GM21528 (cell line): ENCODE data around the gene MCCC1.
A peak's percentile ranks its signal among the peaks of the same experiment; 100 is the strongest.
"Not testable (repeated sequence)": the region's sequence is repeated elsewhere in the genome, so short reads cannot be mapped to it uniquely, and the experiment has no call there.

Source experiments
- ATAC-seq: cut with Tn5 transposase; IDR thresholded peaks from one replicate; pipeline ENCODE4 v1.9.1; 2021; ENCODE audit warnings: mild to moderate bottlenecking, moderate library complexity; ENCODE audit not compliant: unreplicated experiment, low FRiP score

MCCC1 gene

DNA sequence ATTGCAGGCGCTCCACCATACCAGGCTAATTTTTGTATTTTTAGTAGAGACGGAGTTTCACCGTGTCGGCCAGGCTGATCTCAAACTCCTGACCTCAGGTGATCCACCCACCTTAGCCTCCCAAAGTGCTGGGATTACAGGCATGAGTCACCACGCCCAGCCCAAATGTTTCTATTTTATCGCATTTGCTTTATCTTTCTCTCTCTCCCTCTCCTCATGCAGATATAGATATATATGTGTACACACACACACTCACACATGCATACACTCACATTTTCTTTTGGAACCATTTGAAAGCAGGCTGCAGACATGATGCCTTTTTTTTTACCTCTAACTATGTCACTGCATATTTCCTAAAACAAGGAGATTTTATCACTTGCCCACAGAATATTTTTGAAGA lies 7.3 kb upstream of the MCCC1 start:
- no peak for ATAC-seq

DNA sequence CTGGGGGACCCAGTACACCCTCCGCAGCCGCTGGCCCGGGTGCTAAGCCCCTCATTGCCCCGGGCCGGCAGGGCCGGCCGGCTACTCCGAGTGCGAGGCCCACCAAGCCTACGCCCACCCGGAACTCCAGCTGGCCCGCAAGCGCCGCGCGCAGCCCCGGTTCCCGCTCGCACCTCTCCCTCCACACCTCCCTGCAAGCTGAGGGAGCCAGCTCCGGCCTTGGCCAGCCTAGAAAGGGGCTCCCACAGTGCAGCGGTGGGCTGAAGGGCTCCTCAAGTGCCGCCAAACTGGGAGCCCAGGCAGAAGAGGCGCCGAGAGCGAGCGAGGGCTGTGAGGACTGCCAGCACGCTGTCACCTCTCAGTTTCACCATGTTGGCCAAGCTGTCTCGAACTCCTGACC lies 4.7 kb upstream of the MCCC1 start:
- not testable (repeated sequence) for ATAC-seq

DNA sequence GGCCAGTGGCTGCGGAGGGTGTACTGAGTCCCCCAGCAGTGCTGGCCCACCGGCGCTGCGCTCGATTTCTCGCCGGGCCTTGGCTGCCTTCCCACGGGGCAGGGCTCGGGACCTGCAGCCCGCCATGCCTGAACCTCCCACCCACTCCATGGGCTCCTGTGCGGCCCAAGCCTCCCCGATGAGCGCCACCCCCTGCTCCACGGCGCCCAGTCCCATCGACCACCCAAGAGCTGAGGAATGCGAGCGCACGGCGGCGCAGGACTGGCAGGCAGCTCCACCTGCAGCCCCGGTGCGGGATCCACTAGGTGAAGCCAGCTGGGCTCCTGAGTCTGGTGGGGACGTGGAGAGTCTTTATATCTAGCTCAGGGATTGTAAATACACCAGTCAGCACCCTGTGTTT lies 1.7 kb upstream of the MCCC1 start:
- not testable (repeated sequence) for ATAC-seq

DNA sequence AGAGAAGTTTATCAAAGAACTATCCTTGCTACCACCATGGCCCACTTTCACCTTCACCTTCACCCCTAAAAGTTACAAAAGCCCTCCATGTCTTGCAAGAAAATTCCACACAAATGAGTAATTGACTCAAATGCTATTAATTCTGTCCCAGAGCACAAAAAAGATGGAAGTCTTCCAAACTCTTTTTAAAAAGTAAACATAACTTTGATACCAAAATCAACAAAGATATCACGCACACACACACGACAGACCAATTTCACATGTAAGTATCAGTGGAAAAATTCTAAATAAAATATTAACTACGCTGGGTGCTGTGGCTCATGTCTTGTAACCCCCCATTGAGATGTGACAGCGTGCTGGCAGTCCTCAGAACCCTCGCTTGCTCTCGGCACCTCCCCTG lies 1.1 kb upstream of the MCCC1 start:
- no peak for ATAC-seq

DNA sequence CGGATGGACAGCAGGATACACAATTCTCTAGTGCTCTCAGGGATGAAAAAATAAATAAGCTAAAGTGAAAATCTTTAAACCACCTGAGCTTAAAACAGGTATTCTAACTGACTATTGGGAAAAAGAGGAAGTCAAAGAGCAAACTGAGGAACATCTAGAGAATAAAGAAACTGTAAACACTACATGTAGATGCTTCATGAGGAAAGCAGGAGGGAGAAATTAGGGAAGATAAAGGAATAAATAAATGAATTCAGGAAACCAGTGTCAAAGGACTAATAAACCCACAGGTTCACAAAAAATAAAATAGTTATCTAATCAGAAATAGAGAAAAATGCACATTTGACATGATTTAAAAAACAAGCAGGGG lies 525 bp upstream of the MCCC1 start:
- peak; percentile 18 for ATAC-seq

DNA sequence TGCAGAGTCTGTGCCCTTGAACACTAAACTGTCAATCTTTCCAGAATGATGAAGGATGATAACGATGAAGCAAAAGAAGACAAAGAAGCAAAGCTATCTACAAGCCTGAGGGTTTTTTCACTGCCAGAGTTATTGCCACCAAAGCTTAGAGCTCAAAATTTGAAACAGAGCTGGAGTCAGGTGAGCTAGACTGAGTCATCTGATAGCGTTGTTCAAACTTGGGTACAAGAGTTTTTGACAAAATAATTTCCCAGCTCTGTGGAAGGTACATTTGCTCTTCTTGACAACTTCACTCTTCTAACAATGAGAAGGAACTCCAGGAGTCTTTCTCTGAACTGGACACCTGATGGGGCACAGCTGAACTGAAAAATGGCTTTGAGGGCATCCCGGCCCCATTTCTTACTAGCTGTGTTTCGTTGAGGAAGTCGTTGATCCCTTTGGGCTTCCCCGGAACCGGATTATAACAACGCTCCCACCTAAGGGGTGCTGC lies 715 bp downstream of the MCCC1 start:
- no peak for ATAC-seq

DNA sequence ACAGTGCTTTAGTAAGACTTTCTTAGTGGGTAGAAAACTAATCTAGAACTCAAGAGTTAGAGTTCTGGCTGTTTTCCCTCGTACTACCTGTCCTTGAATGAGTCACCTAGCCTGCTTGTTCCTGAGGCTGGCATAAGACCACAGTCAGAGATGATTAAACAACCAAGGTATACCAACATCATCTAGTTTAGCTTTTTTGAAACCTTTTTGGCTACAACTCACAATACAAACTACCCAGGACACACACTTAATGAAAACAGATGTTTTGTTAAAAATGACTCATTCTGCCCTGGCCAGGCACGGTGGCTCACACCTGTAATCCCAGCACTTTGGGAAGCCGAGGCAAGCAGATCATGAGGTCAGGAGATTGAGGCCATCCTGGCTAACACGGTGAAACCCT lies 4.6 kb downstream of the MCCC1 start:
- no peak for ATAC-seq

DNA sequence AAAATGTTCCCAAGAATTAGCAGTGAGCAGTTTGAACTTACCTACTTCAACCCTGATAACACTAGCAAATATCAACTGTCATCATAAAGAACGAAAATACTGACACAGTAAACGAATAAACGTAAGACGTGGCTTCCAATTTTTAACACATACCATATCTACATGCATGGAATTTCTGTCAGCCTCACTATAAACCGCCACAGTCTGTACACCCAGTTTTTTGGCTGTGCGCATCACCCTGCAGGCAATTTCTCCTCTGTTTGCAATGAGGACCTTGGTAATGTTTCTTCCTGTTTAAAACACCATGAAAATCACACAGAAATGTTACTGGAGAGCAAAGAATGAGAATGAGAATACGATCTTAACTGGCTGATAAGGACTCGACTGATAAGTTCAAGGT lies 7.0 kb downstream of the MCCC1 start:
- ATAC-seq: no peak

DNA sequence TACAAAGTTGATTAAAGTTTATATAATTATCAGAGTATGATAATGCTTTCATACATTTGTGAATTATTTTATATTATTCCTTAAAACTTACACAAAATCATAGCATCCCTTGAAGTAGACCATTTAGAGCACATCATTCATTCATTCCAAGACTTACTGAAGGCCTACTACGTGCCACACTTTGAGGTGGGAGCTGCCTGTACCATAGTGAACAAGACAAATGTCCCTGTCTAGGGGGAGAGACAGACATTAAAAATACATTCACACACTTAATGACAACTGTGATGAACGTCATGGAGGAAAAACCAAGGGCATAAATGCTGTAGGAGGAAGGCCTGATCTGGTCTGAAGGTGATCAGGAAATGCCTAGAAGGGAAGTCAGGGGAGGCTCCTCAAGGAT lies 12.1 kb downstream of the MCCC1 start:
- no peak for ATAC-seq

DNA sequence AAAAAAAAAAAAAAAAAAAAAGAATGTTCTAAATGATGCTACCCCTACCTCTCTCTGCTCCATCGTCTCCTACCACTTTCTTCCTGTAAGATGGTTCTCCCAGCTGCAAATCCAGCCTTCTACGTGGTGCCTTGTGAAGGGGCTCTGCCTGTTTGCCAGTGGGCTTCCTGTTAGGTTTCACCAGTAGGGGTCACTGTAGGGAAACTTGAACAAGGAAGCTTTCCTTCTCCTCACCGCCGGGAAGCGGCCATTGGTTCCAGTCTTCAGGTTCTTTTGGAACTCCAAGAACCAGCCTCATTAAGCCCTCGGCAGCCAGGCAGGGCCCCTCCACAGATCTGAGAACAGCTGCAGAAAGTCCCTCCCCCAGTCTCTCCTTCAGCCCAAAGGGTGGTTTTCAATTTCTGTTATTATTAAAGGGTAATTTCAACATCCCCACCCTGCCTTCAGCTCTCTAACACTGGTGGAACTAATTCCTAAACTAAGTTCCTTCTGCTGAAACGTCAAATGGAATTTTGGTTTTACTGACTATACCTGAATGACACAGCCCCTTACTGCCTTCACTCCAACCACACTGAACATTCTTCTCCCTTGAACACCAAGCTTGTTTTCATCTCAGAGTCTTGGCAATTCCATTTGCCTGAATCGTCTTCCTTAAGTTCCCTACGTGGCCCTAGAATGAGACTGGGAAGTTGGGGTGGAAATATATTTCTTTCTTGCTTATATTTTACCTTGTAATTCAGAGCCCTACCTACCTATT lies 13.5 kb downstream of the MCCC1 start:
- no peak for ATAC-seq

DNA sequence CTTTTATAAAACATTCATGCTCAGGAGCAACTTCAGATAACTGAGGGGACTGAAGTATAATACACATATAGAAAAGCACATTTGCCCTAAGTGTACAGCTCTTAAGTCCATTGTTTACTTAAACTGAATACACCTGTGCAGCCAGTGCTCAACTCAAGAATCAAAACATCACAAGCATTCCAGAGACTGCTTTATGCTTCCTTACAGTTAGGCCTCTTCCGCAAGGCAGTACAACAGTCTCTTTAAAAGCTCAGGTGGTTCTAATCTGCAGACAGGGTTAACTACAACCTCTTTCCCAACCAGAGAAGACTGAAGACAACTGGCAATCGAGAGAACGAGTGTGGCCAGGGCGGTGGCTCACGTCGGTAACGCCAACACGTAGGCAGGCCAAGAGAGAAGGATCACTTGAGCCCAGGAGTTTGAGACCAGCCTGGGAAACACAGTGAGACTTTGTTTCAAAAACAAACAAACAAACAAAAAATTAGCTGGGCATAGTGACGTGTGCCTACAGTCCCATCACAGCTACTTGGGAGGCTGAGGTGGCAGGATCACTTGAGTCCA lies 16.9 kb downstream of the MCCC1 start:
- no peak for ATAC-seq

DNA sequence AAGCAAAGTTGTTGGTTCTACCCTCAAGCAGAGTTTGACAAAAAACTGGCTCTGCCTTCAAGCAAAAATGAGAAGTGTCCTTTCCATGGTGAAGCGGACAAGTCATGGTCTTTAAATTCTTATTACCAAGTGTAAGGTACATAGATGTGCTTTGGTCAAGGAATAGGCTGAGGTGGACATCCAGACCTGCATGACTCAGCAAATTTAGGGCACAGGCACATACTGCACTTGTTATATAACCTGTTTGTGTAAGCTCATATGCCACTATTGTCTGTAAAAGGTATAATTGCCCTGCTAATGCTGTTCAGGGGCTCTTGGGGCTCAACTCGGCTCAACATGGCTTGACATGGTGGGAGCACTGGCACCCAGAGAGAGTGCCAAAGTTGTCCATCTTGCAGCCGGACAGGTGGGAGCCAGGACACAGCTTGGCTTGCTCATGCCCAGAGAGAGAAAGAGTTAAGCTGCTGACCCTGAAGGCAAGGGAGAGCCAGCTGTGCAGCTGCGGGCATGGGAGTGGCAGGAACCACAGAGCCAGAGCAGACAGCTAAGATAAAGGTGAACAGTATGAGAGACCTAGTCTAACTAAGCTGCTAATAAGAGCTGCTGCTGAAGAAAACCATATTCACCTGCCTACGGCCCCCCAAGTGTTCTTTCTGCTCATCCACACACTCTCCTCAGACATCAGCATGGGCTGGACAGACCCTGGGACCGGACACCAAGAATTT lies 17.7 kb downstream of the MCCC1 start:
- ATAC-seq: no peak

DNA sequence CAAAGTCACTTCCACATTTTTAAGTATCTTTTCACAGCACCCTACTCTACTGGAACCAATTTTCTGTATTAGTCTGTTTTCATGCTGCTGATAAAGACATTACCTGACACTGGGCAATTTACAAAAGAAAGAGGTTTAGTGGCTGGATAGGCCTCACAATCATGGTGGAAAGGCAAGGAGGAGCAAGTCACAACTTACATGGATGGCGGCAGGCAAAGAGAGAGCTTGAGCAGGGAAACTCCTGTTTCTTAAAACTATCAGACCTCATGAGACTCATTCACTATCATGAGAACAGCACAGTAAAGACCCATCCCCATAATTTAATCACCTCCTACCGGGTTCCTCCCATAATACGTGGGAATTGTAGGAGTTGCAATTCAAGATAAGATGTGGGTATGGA lies 18.7 kb downstream of the MCCC1 start:
- no peak for ATAC-seq

DNA sequence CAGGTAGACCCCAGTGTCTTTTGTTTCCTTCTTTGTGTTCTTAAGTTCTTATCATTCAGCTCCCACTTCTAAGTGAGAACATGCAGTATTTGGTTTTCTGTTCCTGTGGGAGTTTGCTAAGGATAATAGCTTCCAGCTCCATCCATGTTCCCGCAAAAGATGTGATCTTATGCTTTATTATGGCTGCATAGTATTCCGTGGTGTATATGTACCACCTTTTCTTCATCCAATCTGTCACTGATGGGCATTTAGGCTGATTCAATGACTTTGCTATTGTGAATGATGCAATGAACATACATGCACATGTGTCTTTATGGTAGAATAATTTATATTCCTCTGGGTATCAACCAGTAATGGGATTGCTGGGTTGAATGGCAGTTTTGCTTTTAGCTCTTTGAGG lies 24.4 kb downstream of the MCCC1 start:
- ATAC-seq: no peak

DNA sequence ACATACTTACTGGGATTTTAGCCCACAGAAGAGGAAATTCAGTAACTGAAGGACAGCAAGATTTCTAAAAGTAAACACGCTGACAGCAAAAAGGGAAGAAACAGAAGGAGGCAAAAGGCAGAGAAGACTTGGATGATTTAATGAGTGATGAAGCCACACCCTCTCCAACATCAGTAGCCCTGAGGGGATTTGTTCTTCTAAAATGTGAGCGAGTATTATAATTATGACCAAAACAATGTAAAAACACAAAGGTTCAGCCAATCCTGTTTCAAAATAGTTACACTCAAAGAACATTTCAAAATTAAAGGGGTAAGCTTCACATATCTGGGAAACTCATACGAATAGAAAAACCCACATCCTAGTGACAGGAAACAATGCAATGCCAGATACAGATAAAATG lies 25.0 kb downstream of the MCCC1 start:
- ATAC-seq: no peak

DNA sequence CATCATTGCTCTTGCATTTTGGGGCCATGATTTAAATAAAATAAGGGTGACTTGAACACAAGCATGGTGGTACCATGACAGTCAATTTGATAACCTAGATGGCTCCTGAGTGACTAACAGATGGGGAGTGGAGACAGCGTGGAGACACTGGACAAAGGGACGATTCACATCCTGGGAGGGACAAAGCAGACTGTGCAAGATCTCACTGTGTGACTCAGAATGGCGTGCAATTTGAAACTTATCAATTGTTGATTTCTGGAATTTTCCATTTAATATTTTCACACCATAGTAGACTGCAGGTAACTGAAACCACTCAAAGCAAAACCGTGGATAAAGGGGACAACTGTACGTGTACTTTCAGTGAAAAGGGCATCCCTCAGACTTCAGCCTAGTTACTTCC lies 25.5 kb downstream of the MCCC1 start:
- no peak for ATAC-seq

DNA sequence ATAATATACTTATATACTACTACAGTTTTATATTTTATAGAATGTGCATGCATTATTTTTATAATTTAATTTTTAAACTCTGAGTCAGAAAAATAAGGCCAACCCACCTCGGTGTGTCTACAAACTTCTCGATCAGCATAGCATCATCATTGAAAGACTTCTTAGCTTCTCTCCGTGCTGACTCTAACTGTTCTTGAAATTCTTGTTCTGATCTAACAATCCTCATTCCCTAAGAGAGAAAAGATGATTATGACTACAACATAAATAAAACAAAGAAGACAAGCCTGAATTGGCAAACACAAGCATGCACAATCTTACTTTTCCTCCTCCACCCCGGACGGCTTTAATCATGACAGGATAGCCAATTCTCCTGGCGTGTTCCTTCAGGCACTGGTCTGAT lies 28.4 kb downstream of the MCCC1 start:
- ATAC-seq: no peak

DNA sequence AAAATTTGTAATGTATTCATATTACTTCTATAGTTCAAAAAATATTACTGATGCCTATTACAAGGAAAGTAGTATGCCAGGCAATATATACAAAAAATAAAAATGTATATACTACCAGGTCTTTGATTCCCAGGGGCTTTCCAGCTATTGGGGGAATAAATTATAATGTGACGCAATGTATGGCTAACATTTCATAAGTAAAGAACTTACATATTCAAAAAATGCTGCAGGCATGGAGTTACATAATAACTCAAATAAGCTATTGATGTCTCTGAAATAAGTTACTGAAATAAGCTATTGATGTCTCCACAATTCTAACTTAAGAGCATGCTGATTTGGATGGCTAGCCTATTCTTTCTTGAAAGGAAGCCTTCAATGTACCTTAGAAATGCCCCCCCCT lies 30.2 kb downstream of the MCCC1 start:
- ATAC-seq: no peak

DNA sequence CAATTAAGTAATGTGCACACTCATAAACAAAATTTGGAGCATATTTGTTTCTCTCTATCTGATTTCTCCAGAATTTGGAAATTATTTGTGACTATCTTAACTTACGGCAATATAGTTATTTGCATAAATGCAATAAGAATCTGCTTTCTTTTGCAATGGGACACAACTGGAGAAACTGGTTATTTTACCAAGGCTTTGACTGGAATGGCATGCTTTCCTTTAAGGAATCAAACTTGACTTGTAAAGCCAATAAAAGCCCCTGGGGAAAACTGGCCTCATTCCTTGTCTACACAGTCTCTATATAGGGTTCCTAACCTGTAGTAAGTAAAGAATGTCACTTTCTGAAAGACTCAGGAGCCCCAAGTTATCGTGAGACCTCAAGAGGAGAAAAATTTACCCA lies 32.4 kb downstream of the MCCC1 start:
- not testable (repeated sequence) for ATAC-seq

DNA sequence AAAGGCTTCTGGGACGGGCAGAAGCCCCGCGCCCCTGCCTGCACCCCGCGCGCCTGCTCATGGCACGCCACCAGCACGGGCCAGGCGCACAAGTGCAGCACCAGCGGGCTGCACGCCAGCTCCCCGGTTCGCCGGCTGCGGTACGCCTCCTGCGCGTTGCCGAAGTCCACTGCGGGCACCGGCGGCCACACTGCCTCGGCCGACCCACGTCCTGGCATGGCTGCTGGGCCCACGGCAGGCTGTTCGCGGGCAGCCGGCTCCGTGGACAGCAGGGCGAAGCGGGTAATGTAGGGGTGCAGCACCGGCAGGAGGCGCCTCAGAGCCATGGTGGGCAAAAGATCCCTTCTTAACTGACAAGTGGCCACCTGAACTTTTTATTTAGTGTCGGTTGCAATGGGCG lies 34.8 kb downstream of the MCCC1 start:
- no peak for ATAC-seq

DNA sequence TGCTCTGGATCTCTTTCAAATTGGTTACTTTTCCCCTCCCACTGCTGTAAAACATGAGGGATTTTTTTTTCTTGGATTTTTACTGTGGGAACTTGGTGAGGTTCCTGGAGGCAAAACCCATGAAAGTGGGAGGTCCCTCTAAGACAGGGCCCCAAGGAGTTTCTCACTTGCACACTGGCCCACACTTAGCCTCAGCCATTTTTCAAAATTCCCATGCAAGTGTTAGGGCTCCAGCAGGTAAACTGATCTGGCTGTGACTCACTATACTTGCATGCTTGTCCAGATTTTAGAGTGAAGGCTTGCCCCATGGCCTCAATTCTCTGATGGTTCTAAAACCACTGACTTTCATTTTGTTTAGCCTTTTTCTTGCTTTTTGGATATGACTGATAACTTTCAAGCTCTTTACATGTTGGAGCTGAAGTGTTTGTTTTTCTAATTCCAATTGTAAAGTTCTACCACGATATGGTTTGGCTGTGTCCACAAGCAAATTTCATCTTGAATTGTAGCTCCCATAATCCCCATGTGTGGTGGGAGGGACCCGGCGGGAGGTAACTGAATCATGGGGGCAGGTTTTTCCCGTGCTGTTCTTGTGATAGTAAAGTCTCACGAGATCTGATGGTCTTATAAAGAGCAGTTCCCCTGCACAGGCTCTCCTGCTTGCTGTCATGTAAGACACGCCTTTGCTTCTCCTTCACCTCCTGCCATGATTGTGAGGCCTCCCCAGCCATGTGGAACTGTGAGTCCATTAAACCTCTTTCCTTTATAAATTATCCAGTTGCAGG lies 37.7 kb downstream of the MCCC1 start:
- no peak for ATAC-seq
